Stomach smooth muscle (tissue), 2 donors: ENCODE results near the gene PTGR3.

Source experiments
- H3K27ac ChIP-seq: one replicate; pipeline ENCODE4 v1.7.0; 2013; ENCODE audit warnings: mild to moderate bottlenecking, low read length, inconsistent platforms
- H3K27me3 ChIP-seq, 2 donors: one replicate each; pipeline ENCODE4 v1.7.0; 2013; ENCODE audit warnings: low read length in 2 of 2; ENCODE audit not compliant: insufficient read depth in 2 of 2, control insufficient read depth in 1 of 2
- H3K36me3 ChIP-seq, 2 donors: one replicate each; pipeline ENCODE4 v1.7.0; 2013; ENCODE audit warnings: low read length in 2 of 2; ENCODE audit not compliant: control insufficient read depth in 2 of 2, insufficient read depth in 2 of 2
- H3K4me1 ChIP-seq: one replicate; pipeline ENCODE4 v1.7.0; 2013; ENCODE audit warnings: low read length; ENCODE audit not compliant: control insufficient read depth, insufficient read depth
- H3K4me3 ChIP-seq, 2 donors: one replicate each; pipeline ENCODE4 v1.7.0; 2013; ENCODE audit warnings: low read length in 2 of 2
- H3K9ac ChIP-seq, 2 donors: one replicate each; pipeline ENCODE4 v1.7.0; 2013; ENCODE audit warnings: low read length in 2 of 2, mild to moderate bottlenecking in 1 of 2
- H3K9me3 ChIP-seq, 2 donors: one replicate each; pipeline ENCODE4 v1.7.0; 2013; ENCODE audit warnings: low read length in 2 of 2; ENCODE audit not compliant: control insufficient read depth in 2 of 2
- donor health status: healthy.
- donor health status: Pancreatic carcinoma.

PTGR3 gene

DNA sequence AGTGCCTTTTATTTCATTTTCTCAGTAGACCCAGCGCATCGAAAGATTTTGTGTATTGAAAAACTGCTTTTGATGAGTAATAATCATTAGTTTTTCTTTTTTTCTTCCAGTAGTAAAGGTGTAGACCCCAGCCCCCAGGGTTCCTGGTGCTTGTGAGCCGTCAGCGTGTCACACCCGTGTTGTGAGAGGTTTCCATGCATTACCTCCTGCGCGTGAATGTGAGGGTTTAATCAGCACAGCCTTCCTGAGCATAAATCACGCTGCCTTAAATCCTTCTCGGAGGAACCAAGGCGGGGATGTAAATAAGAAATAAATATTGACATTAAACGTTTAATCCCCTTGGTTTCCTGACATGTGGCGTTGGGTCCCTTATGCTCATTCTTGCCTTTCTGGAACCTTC is 26.0 kb upstream of the PTGR3 start:
- peaks cover 29% of the 10 kb centered on the region for H3K4me1 ChIP-seq
- no peak overlapping the region for H3K4me3 ChIP-seq

DNA sequence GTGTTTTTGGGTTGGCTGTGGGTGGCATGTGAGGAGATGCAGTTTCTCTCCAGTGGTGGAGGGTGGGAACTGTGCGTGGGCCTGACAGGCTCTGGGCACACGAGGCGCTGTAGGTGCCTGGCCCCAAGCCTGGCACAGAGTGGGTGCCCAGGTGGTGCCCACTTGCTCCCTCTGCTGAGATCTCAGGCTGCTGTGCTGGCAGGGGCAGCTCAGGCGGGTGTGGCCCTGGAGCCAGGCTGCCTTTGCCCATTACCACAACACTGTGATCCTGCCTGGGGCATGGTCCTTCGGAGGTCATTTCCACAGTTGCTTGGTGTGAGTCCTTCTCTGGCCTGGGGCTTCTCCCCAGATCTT is 22.1 kb upstream of the PTGR3 start:
- Histone ChIP-seq H3K4me1 (peaks cover 52% of the 10 kb centered on the region), H3K27me3 (no peaks in the 10 kb centered on the region), H3K36me3 (peaks cover 5 to 6% of the 10 kb centered on the region in 2 donors), H3K9me3 (no peaks in the 10 kb centered on the region), H3K27ac (no peak overlapping the region), H3K9ac (no peak overlapping the region), H3K4me3 (no peak overlapping the region)

More for the DNA sequence above, 26.0 kb upstream of the PTGR3 start:
- Histone ChIP-seq H3K27me3 (no peaks in the 10 kb centered on the region), H3K36me3 (peaks cover 5 to 6% of the 10 kb centered on the region in 2 donors), H3K9ac (no peak overlapping the region), H3K9me3 (no peaks in the 10 kb centered on the region), H3K27ac (no peak overlapping the region)

DNA sequence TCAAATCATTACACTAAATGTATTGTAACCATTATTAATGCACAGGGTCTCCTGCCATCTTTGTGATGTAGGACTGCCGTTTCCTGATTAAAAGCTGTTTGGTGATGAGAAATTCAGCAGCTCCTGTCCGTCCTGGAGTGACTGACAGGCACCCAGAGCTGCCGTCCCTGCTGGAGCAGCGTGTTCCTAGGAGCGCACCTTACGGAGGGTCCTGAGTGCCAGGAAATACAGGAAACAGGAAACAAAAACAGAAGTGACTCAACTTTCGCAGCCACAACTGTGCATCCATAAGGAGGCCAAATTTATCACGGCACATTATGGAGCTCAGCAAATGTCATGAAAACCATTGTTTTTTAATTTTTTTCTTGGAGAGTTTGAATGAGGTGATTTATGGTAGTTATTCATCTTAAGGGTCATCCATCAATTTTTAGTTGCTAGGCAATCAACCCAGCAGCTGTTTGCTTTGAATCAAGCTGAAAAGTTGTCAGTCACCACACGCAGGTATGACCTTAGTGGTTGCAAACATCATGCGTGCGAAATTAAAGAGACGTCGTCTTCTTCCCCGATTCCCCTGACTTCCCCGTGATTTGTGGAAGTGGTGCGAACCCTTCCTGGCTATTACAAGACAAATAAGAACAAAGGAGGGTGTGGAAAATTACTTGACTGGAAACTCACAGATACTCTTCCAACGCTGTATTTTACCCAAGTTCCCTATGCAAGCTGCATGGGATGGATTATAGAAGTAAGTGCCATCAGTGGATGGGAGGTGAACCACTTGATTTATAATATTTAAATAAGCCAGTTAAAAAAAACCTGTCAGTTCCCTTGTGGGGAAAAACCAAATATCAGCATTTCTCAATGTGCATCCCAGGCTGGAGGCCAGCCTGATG is 21.5 kb upstream of the PTGR3 start:
- H3K27ac ChIP-seq, result no peak overlapping the region

DNA sequence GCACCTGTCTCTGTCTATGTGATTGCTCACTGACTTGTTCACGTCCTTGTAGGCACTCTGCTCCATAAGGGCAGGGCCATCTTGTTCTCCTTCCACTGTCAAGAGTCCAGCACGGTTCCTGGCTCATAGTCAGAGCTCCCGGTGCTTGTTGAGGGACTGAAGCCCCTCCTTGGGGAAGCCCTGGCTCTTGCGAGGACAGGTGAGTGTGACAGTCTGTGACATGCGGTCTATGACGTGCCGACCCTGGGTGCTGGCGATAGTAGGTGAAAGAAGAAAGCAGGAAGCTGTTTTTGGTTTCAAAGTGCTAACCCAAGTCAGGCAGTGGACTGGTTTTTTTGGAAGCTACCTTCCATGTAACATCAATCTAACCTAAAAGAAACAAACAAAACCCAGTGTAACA is 20.5 kb upstream of the PTGR3 start:
- H3K4me3 ChIP-seq, result no peak overlapping the region
- H3K9ac ChIP-seq, result no peak overlapping the region
- no peaks in the 10 kb centered on the region for H3K9me3 ChIP-seq
- peaks cover 0 to 3% of the 10 kb centered on the region in 2 donors for H3K36me3 ChIP-seq
- peak overlapping the region; percentile 3 for H3K27ac ChIP-seq
- no peaks in the 10 kb centered on the region for H3K27me3 ChIP-seq
- peaks cover 62% of the 10 kb centered on the region for H3K4me1 ChIP-seq

More for the DNA sequence above, 21.5 kb upstream of the PTGR3 start:
- no peaks in the 10 kb centered on the region for H3K27me3 ChIP-seq
- peaks cover 54% of the 10 kb centered on the region for H3K4me1 ChIP-seq
- H3K9me3 ChIP-seq, result no peaks in the 10 kb centered on the region
- H3K4me3 ChIP-seq, result no peak overlapping the region
- H3K9ac ChIP-seq, result no peak overlapping the region
- peaks cover 5% of the 10 kb centered on the region in 2 donors for H3K36me3 ChIP-seq

DNA sequence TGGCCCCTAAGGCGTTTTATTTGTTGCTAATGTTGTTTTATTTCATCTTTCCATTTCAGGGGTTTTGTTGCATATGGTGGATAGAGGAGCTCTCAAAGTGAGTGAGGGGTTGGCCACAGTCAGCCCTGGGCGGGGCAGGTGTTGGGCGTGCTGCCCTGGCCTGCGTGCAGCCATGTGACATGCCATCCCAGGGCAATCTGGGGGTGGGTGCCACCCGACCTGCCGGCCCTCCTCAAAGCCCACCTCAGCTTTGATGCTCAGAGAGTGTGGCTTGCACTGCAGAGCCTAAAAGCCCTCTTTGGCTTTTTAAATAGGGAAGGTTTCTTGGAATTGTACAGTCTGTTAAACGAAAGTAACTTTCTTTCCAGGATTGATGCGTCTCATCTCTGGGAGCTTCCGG is 20.0 kb upstream of the PTGR3 start:
- Histone ChIP-seq H3K27me3 (no peaks in the 10 kb centered on the region), H3K27ac (peak overlapping the region; percentile 3), H3K4me1 (peaks cover 61% of the 10 kb centered on the region), H3K9me3 (no peaks in the 10 kb centered on the region), H3K9ac (no peak overlapping the region), H3K4me3 (no peak overlapping the region), H3K36me3 (peaks cover 0 to 3% of the 10 kb centered on the region in 2 donors)

DNA sequence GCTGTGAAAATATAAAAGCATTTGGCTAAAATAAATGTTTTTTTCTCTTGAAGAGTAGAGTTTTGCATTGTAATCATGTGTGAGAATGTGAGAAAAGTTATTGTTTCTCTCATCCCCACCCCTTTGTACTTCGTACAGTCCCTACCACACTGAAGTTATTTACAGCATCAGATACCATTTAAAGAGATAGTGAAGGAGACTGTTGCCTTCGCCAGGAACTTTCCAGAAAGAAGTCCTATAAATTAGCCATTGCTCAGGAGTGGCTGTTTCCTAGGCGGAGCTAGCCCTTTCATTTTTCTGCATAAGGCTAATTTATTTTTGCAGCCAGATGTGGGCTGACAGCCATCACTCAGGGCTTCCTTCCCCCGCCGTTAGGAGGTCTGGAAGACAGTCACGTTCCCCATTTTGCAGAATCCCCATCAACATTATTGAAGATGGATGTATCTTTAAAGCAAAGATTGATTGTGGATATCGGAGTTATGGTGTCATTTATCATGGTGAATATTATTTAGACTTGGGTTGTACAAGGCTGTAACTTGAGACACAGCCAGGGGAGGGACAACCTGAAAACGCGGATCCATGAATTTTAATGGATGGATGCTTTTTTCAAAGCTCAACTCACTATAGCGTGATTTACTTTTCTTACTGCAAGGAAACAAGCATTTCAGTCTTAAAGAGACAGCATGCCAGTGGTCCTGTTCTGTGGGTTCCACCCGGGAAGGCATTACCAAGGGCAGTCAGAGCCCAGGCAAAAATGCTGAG is 18.8 kb upstream of the PTGR3 start:
- Histone ChIP-seq H3K9ac (peak overlapping the region in 1 of 2 donors; percentile 43), H3K36me3 (peaks cover 0 to 3% of the 10 kb centered on the region in 2 donors), H3K9me3 (no peaks in the 10 kb centered on the region), H3K4me3 (peak overlapping the region; percentile 31 to 69), H3K27ac (peak overlapping the region; percentile 66), H3K27me3 (no peaks in the 10 kb centered on the region), H3K4me1 (peaks cover 62% of the 10 kb centered on the region)

DNA sequence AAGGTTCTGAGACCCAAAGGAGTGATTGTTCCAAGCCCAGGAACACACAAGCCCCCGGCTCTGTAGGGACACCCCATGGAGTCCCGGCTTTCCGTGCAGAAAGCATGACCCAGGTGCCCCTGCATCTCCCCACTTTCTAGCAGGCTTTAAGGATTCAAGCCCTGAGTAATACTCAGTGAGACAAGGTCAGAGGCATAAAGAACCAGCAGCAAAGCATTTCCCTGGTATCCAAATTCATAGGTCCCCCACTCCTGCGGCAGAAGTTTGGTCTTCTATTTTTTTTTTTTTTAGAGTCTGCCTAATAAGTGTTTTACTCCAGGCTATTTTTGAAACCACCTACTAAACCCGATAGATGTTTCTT is 18.0 kb upstream of the PTGR3 start:
- H3K4me3 ChIP-seq, result peak overlapping the region; percentile 33 to 69
- H3K4me1 ChIP-seq, result peaks cover 64% of the 10 kb centered on the region
- peak overlapping the region; percentile 66 for H3K27ac ChIP-seq
- peaks cover 0 to 3% of the 10 kb centered on the region in 2 donors for H3K36me3 ChIP-seq
- no peaks in the 10 kb centered on the region for H3K27me3 ChIP-seq
- no peaks in the 10 kb centered on the region for H3K9me3 ChIP-seq
- H3K9ac ChIP-seq, result peak overlapping the region; percentile 43 to 51

DNA sequence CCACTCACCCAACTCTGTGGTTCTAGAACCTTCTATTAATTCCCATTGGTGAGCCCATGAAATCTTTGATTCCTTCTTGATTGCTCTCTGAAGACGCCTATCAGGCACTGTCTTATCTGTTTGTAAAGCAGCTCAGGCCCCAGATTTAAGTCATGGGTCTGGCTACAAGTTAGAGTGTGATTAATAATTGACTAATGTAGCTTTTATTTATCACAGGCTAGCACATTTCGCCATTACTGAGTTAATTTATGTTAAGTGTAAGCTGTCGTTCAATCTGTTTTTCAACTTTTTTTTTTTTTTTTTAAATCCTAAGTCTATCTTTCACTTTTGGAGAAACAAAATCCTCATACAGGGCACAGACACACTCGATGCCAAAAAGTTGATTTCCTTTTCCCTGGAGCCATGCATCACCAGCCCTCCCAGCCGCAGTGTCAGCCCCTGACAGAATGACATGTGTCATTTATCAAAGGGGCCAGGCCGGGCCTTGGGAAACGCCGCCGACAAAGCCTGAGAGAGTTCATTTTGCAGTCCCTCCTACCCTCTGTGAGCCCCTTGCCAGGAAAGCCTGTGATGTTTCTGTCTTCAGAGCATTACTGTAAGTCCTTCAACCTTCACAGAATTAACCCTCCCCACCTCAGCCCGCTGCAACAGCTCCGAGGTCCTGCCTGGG is 17.5 kb upstream of the PTGR3 start:
- Histone ChIP-seq H3K9ac (peak overlapping the region; percentile 32 to 51), H3K36me3 (peaks cover 0 to 3% of the 10 kb centered on the region in 2 donors), H3K4me3 (peak overlapping the region; percentile 33 to 69), H3K27me3 (no peaks in the 10 kb centered on the region), H3K27ac (peak overlapping the region; percentile 66), H3K4me1 (peaks cover 61% of the 10 kb centered on the region), H3K9me3 (no peaks in the 10 kb centered on the region)

DNA sequence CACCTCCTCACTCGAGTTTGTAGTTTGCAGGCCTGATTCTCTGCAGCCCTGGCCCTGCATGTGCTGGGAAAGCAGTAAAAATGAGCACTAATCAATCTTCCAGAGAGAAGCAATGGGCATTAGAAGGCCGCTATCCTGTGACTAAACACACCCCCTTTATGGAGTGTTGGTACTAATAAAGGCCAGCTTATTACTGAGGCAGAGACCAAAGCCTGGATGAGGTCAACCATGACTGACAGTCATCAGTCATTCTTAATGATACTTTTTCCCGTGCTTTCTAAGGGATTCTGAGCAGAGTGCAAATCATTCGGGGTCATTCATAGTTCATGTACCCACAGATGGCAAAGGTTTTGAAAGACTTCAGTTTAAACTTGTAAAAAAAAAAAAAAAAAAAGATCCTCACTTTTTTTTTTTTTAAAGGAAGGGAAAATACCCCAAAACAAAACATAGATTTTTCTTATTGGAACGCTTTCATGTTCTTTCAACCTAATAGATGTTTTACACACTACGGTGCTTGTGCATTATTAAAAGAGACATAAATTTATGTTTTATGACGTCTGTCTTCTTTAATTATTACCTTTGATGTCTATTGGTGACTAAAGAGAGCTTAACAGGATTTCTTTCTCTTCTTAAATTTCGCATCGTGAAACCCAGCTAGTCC is 14.9 kb upstream of the PTGR3 start:
- Histone ChIP-seq H3K9me3 (no peaks in the 10 kb centered on the region), H3K9ac (peak overlapping the region in 1 of 2 donors; percentile 18), H3K36me3 (no peaks in the 10 kb centered on the region), H3K4me3 (no peak overlapping the region), H3K4me1 (peaks cover 57% of the 10 kb centered on the region), H3K27ac (peak overlapping the region; percentile 66), H3K27me3 (no peaks in the 10 kb centered on the region)

DNA sequence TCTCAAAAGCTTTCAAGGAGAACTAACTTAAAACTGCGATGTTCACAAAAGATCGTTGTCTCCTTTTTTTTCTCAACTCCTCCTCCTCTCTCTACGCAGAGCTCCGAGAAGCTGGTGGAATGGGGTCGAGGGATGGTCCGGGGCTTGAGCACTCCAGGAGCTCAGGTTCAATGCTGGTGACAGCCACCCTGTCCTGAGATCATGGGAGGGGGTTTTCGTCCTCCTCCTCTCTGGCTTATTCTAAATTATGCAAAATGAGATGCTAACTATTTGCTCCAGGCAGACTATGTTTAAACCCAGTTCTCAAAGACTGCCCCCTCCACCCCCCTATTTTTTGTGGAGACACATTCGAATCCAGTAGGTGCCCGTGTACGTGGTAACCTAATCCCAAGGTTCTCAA is 13.5 kb upstream of the PTGR3 start:
- peak overlapping the region; percentile 25 to 38 for H3K9ac ChIP-seq
- H3K27me3 ChIP-seq, result no peaks in the 10 kb centered on the region
- peak overlapping the region; percentile 37 for H3K27ac ChIP-seq
- no peaks in the 10 kb centered on the region for H3K36me3 ChIP-seq
- H3K9me3 ChIP-seq, result no peaks in the 10 kb centered on the region
- peak overlapping the region in 1 of 2 donors; percentile 52 for H3K4me3 ChIP-seq
- H3K4me1 ChIP-seq, result peaks cover 49% of the 10 kb centered on the region
